Skin epidermis (tissue), 12 donors: Measurements from ENCODE around the gene GATA1.
"Not testable (repeated sequence)": the region's sequence is repeated elsewhere in the genome, so short reads cannot be mapped to it uniquely, and the experiment has no call there.

Source experiments
- H3K27ac ChIP-seq, 21 experiments: fragments of 200-600 bp; sonication (generic) in 11 of 21; one replicate each; pipeline ENCODE4 v1.5.0; 2020; ENCODE audit warnings: mild to moderate bottlenecking in 3 of 21, inconsistent platforms in 2 of 21, moderate library complexity in 2 of 21
- H3K4me3 ChIP-seq, 7 experiments: fragments of 200-600 bp; sonication (generic) in 2 of 7; one replicate each; pipeline ENCODE4 v1.5.0; 2020; ENCODE audit warnings: inconsistent platforms in 2 of 7, mild to moderate bottlenecking in 2 of 7, moderate library complexity in 1 of 7

GATA1 gene

GRCh38 chrX:48802089-48802904 lies 15.9 kb downstream of the GATA1 start:
- peak overlapping the region in 20 of 21 experiments; percentile 62 to 94 (median 88) for H3K27ac ChIP-seq

GRCh38 chrX:48802905-48803200 lies 16.5 kb downstream of the GATA1 start:
- peak overlapping the region; percentile 30 to 51 (median 42) for H3K4me3 ChIP-seq
- H3K27ac ChIP-seq, result peak overlapping the region in 19 of 21 experiments; percentile 62 to 94 (median 89)

More at GRCh38 chrX:48802089-48802904, 15.9 kb downstream of the GATA1 start:
- H3K4me3 ChIP-seq, result peak overlapping the region; percentile 30 to 51 (median 42)

GRCh38 chrX:48806081-48806480 lies 19.7 kb downstream of the GATA1 start:
- Histone ChIP-seq H3K4me3 (no peak overlapping the region), H3K27ac (no peak overlapping the region)

- no peak overlapping the region for H3K27ac ChIP-seq
- H3K4me3 ChIP-seq, result no peak overlapping the region
These were observed 27.3 kb downstream of the GATA1 start for GRCh38 chrX:48813644-48814043.

- H3K4me3 ChIP-seq, result no peak overlapping the region
These were observed 28.3 kb downstream of the GATA1 start for GRCh38 chrX:48814722-48815121.

GRCh38 chrX:48815266-48815665 lies 28.9 kb downstream of the GATA1 start:
- H3K4me3 ChIP-seq, result no peak overlapping the region
- H3K27ac ChIP-seq, result no peak overlapping the region

More at GRCh38 chrX:48814722-48815121, 28.3 kb downstream of the GATA1 start:
- H3K27ac ChIP-seq, result no peak overlapping the region

- no peak overlapping the region for H3K27ac ChIP-seq
- no peak overlapping the region for H3K4me3 ChIP-seq
These were observed 29.8 kb downstream of the GATA1 start for GRCh38 chrX:48816014-48816810.

GRCh38 chrX:48818098-48818497 lies 31.7 kb downstream of the GATA1 start:
- H3K4me3 ChIP-seq, result no peak overlapping the region
- no peak overlapping the region for H3K27ac ChIP-seq

- no peak overlapping the region for H3K4me3 ChIP-seq
- no peak overlapping the region for H3K27ac ChIP-seq
These were observed 32.5 kb downstream of the GATA1 start for GRCh38 chrX:48818866-48819265.

GRCh38 chrX:48819394-48819793 lies 33.0 kb downstream of the GATA1 start:
- H3K4me3 ChIP-seq, H3K27ac ChIP-seq: not testable (repeated sequence)

- H3K4me3 ChIP-seq, result no peak overlapping the region
- H3K27ac ChIP-seq, result no peak overlapping the region
These were observed 36.7 kb downstream of the GATA1 start for GRCh38 chrX:48823053-48823452.

GRCh38 chrX:48824066-48824465 lies 37.7 kb downstream of the GATA1 start:
- Histone ChIP-seq H3K27ac (no peak overlapping the region), H3K4me3 (no peak overlapping the region)

- Histone ChIP-seq H3K4me3 (no peak within 1 kb of the TSS), H3K27ac (no peak within 1 kb of the TSS)
These were observed 39.9 kb downstream of the GATA1 start, which contains the start of gene ERAS for GRCh38 chrX:48826135-48826875. Gene ERAS (plus strand): TSS chrX:48826513. CDS start chrX:48829124, 2,611 bp downstream.

- Histone ChIP-seq H3K4me3 (no peak overlapping the region), H3K27ac (no peak overlapping the region)
These were observed 40.7 kb downstream of the GATA1 start for GRCh38 chrX:48826876-48827653.

- Histone ChIP-seq H3K27ac (no peak overlapping the region), H3K4me3 (no peak overlapping the region)
These were observed 41.2 kb downstream of the GATA1 start for GRCh38 chrX:48827654-48827968.

- Histone ChIP-seq H3K4me3 (no peak overlapping the region), H3K27ac (no peak overlapping the region)
These were observed 42.8 kb downstream of the GATA1 start for GRCh38 chrX:48829016-48829735.

GRCh38 chrX:48831136-48831908 lies 44.9 kb downstream of the GATA1 start:
- H3K27ac ChIP-seq, result no peak overlapping the region

GRCh38 chrX:48831909-48832291 lies 45.5 kb downstream of the GATA1 start:
- Histone ChIP-seq H3K27ac (no peak overlapping the region), H3K4me3 (no peak overlapping the region)

More at GRCh38 chrX:48831136-48831908, 44.9 kb downstream of the GATA1 start:
- no peak overlapping the region for H3K4me3 ChIP-seq
